ES-I3 (cell line): ENCODE measurements around the gene IMMT.
"Not testable (repeated sequence)": the region's sequence is repeated elsewhere in the genome, so short reads cannot be mapped to it uniquely, and the experiment has no call there.

Experiments
- H3K36me3 ChIP-seq: 2 replicates; pipeline ENCODE4 v1.6.1; 2013; ENCODE audit warnings: mild to moderate bottlenecking, low read length, control low read depth, moderate library complexity; ENCODE audit not compliant: insufficient read depth
- H3K4me1 ChIP-seq: 2 replicates; pipeline ENCODE4 v1.6.1; 2013; ENCODE audit warnings: mild to moderate bottlenecking, control low read depth, low read length; ENCODE audit not compliant: insufficient read depth
- H3K9ac ChIP-seq: 2 replicates; pipeline ENCODE4 v1.6.1; 2013; ENCODE audit warnings: low read depth, mild to moderate bottlenecking, low read length, moderate library complexity
- H3K9me3 ChIP-seq: 2 replicates; pipeline ENCODE4 v1.6.1; 2013; ENCODE audit warnings: mild to moderate bottlenecking, low read length, moderate library complexity; ENCODE audit not compliant: control insufficient read depth, insufficient read depth

Gene IMMT

DNA sequence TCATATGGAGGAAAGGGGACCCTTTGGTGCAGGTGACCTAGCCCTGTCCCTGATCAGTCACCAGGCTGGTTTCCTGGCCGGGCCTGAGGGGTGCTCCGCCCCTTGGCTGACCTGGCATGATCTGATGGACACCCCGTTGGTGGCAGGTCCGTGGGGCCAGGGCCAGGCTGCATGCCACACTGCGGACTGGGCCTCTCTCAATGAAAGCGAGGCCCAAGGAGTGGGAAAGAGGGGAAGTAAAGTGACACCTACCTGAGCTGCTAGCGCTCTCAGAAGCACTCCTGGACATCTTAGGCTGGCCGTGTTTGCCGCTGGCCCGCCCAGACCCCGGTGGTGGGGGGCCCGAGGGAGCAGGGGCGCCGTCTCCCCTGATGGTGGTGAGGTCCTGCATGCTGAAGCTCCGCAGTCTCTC, 37.1 kb upstream of the IMMT start:
- H3K9me3 ChIP-seq = no peaks in the 10 kb centered on the region
- H3K36me3 ChIP-seq = no peaks in the 10 kb centered on the region
- peaks cover 4% of the 10 kb centered on the region; the same call in 1 of the 2 replicates for H3K4me1 ChIP-seq
- H3K9ac ChIP-seq = no peak overlapping the region

DNA sequence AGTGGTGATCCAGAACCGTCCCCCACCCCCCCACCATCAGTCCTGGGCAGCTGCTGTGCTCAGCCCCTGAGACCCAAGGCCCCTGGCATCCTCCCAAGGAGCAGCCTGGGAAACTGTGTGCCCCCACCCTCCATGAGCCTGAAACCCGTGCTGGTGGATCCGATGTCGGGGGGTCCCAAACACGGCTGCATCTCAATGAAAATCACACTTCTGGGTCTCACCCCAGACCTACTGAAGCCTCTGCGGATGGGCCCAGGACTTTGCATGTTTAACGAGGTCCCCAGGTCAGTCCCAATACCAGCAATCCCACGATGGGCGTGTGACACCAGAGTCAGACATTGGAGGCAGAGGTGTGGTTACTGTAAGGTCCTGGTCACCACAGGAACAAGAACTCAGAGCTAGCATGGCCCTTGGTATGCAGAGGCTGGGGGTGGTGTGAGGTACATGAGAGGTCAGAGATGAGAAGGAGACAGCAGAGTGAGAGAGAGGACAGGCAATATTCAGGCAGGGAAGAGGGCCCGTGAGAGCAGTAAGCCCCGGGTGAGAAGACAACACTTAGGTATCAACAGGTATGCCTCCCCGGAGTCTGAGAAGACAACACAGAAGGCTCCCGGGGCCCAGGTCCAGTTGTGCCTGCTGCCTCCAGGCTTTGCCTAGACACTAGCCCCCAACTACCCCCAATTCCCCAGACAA, 36.6 kb upstream of the IMMT start:
- peaks cover 4% of the 10 kb centered on the region; the same call in 1 of the 2 replicates for H3K4me1 ChIP-seq
- H3K36me3 ChIP-seq = no peaks in the 10 kb centered on the region
- no peak overlapping the region for H3K9ac ChIP-seq
- H3K9me3 ChIP-seq = no peaks in the 10 kb centered on the region

DNA sequence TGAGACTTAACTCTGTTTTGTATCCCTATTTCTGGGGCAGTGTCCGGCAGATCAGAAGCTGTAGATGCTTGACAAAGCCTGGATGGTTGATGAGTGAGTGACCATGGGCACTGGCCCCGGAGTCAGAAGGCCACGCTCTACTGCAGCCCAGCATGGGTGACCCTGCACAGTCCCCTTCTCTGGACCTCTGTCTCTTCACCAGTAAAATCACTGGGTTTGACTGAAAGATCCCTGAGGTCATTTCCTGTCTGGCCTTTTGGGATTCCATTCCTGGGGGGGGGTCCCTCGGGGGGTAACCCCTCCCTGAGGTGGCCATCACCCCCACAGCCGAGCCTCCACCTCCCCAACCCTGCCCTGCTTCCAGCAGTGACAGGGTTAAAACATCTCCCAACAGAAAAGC, 35.7 kb upstream of the IMMT start:
- Histone ChIP-seq H3K9ac (no peak overlapping the region), H3K9me3 (no peaks in the 10 kb centered on the region), H3K36me3 (no peaks in the 10 kb centered on the region), H3K4me1 (peaks cover 4% of the 10 kb centered on the region; the same call in 1 of the 2 replicates)

DNA sequence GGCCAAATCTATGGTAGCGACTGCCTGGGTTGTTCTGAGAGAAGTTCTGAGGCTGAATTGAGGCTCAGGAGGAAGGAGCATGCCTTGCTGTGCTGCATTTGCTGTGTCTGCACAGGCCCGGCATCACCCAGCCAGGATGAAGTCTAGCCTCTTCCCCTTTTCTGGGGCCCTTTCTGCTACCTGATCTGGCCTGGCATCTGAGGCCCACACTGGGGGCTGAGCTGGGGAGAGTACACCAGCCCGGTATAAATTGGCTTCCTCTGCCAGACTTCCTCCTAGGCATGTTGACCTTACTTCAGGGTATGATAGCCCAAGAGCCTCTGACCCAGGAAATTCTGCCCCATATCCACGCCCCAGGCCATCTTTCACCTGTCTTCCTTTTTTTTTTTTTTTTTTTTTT, 34.0 kb upstream of the IMMT start:
- H3K36me3 ChIP-seq = no peaks in the 10 kb centered on the region
- H3K9ac ChIP-seq = no peak overlapping the region
- H3K9me3 ChIP-seq = no peaks in the 10 kb centered on the region
- H3K4me1 ChIP-seq = peaks cover 4% of the 10 kb centered on the region; the same call in 1 of the 2 replicates

DNA sequence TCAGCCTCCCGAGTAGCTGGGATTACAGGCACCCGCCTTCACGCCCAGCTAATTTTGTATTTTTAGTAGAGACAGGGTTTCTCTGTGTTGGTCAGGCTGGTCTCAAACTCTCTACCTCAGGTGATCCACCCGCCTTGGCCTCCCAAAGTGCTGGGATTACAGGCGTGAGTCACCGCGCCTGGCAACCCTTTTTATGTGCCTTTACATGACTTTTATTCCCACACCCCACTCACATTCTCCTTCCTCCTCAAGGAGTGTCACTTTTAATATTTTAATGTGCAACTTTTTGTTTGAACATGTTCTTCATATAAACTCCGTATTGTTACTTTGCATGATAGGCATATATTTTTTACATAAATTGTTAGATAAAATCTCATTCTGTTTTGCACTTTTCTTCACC, 33.3 kb upstream of the IMMT start:
- H3K9me3 ChIP-seq, H3K4me1 ChIP-seq, H3K9ac ChIP-seq, H3K36me3 ChIP-seq: not testable (repeated sequence)

DNA sequence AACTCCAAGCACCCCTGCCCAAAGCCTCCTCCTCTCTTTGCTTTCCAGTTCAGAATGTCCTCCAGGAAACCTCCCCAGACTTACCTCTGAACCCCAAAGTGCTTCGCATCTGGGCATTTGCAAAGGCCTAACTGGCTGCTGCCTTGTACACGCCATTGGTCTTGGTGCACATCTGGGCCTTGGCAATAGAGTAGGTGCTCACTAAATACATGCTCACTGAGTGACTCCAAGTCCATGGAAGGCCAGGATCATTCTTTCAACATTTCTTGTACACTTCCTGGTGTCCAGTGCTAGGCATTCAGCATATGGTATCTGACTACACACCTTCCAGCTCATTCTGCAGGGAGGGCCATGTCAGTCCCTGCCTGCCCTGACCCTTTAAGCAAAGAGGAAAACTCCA, 32.4 kb upstream of the IMMT start:
- Histone ChIP-seq H3K9me3 (no peaks in the 10 kb centered on the region), H3K4me1 (peaks cover 4% of the 10 kb centered on the region; the same call in 1 of the 2 replicates), H3K9ac (no peak overlapping the region), H3K36me3 (no peaks in the 10 kb centered on the region)

DNA sequence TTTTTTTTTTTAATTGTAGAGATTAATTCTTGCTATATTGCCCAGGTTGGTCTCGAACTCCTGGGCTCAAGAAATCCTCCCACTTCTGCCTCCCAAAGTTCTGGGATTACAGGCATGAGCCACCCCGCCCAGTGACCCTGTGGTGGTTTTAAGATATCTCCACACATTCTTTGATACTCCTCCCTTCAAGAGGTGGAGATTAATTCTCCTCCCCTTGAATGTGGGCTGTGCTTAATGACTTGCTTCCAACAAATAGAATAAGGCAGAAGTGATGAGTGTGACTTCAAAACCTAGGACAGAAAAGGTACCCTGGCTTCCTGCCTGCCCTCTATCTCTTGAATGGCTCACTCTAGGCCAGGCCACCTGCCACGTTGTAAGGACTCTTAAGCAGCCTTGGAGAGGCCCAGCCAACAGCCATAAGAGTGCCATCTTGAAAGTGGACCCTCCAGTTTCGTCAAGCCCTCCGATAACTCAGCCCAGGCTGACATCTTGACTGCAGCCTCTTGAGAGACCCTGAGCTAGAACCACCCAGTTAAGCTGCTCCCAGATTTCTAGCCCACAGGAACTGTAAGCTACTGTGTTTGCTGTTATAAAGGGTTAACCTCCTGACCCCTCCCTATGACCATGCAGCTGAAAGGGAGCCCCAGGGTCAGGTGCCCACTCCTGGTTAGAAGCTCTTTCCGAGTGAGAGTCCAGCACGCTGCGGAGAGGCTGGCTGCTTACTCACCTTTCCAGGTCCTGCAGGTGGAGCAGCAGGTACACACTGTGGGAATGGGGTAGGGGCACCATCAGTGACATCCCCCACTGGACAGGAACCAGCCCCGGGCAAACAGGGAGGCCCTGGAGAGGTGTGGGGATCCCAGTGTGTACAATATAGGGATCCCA, 31.6 kb upstream of the IMMT start:
- Histone ChIP-seq H3K36me3 (no peaks in the 10 kb centered on the region), H3K4me1 (peaks cover 4% of the 10 kb centered on the region; the same call in 1 of the 2 replicates), H3K9ac (no peak overlapping the region), H3K9me3 (no peaks in the 10 kb centered on the region)

DNA sequence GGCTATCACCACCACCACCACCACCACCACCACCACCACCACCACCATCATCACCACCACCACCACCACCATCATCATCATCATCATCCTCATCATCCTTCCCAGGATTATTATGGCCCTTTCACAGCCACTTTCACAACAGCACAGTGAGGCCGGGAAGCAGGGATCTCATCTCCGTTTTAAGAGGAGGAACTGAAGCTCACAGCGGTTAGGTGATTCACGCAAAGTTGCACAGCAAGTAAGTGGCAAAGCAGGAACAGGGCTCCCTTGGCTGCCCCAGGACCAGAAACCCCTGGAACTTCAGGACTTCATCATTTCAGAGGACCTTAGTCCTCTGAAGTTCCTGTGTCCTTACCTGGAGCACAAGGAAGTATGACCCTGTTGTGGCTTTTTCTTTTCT, 30.8 kb upstream of the IMMT start:
- H3K9ac ChIP-seq = no peak overlapping the region
- peaks cover 4% of the 10 kb centered on the region; the same call in 1 of the 2 replicates for H3K4me1 ChIP-seq
- no peaks in the 10 kb centered on the region for H3K9me3 ChIP-seq
- no peaks in the 10 kb centered on the region for H3K36me3 ChIP-seq

DNA sequence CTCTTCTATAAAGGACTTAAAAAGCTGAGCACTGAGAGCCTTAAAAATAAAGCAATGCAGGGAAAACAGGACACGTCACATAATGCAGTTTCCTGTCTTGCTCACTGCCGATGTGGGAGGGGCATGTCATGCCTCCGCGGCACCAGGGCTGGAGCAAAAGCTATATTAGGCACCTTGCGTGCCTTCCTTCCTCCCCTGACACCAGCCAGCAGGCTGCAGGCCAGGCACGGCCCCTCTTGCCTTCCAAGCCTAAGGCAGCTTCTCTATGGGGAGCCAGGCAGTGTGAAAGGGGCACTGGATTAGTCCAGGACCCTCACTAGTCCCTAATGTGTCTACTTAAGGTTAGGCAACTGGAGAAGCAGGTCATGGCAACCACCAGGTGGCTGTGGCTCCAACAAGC, 30.3 kb upstream of the IMMT start:
- H3K9ac ChIP-seq = no peak overlapping the region
- H3K36me3 ChIP-seq = no peaks in the 10 kb centered on the region
- no peaks in the 10 kb centered on the region for H3K9me3 ChIP-seq
- no peaks in the 10 kb centered on the region for H3K4me1 ChIP-seq

DNA sequence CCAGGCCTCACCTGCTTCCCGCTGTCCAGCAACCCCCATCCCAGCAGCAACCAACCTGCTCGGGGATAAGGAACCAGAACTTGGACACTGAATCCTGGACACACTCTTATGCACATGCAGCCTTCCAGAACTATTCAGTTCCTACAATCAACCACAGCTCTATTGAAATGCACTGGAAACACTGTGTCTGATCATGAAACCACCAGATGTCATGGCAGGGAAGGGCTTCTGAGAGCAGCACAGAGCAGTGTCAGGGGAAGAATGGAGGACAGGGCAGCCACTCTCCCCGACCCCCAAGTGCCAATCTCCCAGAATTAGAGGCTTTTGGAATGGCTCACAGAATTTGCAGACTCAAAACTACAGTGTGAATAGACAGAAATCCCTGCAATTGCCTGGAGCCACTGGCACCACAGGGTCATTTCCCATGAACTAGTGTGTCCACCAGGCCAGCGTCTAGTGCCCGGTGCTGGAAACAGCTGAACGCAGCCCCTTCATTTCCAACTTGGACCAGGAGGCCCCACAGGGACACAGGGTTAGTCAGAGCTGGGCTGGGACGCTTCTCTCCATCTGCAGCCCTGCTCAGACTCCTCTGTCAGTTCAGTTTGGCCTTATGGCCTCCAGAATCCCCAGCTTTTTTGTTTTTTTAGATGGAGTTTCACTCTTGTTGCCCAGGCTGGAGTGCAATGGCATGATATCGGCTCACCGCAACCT, 29.5 kb upstream of the IMMT start:
- no peaks in the 10 kb centered on the region for H3K4me1 ChIP-seq
- H3K9ac ChIP-seq = no peak overlapping the region
- no peaks in the 10 kb centered on the region for H3K9me3 ChIP-seq
- H3K36me3 ChIP-seq = no peaks in the 10 kb centered on the region

DNA sequence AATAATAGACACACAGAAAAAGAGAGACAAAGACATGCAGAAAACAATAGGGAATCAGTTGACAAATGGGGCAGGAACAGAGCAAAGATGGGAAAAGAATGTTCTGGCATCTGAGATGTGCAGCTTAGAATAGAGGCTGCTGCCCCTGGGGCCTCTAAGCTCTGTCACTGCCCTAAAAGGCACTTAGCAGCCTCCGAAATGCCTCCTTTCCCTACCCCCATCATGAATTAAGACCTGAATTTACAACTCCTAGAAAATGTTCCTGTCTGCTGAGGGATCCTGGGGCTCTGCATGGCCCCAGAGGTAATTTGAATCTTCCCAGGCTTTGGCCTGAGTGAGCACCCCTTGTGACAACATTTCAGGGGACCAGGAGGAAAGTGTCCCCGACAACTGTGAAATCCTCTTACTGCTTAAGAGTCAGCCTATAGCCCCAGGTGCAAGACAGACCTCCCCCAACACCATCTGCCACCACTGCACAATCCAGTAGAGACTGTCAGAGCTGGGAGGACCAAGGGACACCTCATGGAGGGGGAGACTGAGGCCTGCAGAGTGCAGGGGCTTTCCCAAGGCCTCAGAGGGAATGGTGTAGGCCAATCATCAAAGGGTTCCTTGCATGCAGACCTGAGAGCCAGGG, 28.8 kb upstream of the IMMT start:
- no peak overlapping the region for H3K9ac ChIP-seq
- H3K36me3 ChIP-seq = no peaks in the 10 kb centered on the region
- no peaks in the 10 kb centered on the region for H3K9me3 ChIP-seq
- H3K4me1 ChIP-seq = no peaks in the 10 kb centered on the region

DNA sequence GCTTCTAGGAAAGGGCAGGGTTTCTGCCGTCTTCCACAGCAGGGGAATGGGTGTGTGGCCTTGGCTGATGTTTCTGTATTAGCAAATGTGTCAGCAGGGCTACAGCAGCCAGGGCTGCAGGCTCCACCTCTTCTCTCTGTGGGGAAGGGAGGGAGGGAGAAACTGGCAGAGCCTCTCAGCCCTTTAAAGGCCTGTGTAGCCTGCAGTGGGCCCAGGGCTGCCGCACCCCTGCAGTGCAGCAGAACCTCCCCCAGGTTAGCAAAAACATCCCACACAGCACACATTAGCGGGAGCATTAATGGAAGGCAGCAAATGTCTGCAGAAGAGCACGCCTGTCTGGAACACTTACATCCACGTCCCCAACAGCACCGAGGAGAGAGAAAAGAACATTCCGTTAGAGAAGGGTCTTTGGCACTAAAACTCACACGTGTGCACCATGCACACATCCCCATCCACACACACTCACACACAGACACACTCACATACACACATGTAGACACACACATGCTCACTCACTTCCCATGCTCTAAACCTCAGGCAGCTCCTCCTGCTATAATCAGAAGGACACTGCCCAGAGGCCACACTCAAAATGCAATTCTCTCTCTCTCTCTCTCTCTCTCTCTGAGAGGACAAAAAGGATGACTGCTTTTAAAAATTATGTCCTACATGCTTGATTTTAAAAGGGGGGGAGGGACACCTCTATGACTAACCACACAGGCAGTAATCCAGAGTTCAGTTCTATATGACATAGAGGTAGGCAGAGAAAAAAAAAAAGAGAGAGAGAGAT, 28.1 kb upstream of the IMMT start:
- no peaks in the 10 kb centered on the region for H3K9me3 ChIP-seq
- H3K36me3 ChIP-seq = no peaks in the 10 kb centered on the region
- no peaks in the 10 kb centered on the region for H3K4me1 ChIP-seq
- no peak overlapping the region for H3K9ac ChIP-seq

DNA sequence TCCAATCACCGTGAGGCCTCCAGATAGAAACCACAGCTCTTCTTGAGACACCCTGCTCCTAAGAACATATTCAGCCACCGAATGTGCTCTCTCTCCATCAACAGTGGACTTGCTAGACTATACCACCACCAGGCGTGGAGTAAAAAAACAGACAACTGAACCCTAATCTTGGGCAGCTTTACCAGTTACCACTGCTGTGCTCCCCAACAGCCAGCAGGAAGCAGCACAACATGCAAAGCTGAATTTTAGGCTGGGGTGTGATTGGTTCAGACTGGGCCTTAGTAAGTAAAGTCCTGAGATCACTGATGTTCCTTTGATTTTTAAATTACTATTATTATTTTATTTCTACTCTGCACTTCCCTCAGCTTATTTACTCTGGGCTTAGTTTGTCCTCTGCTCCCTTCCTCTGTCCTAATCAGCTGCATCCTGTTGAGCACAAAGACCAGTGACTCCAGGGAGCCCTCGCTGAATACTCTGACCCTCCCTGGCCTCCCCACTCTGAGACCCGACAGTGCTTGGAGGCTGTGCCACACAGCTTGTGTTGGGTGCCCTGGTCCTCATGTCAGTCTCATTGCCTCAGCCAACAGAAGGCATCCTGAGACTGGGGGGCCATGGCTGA, 25.9 kb upstream of the IMMT start:
- no peaks in the 10 kb centered on the region for H3K36me3 ChIP-seq
- no peaks in the 10 kb centered on the region for H3K4me1 ChIP-seq
- H3K9ac ChIP-seq = no peak overlapping the region
- H3K9me3 ChIP-seq = no peaks in the 10 kb centered on the region
